GM19025 (cell line): ENCODE results near the gene ARHGEF7.

Experiments
- ATAC-seq: cut with Tn5 transposase; IDR thresholded peaks from one replicate; pipeline ENCODE4 v1.9.1; 2021; ENCODE audit warnings: mild to moderate bottlenecking, low read depth, moderate library complexity; ENCODE audit not compliant: unreplicated experiment

The ARHGEF7 gene

DNA sequence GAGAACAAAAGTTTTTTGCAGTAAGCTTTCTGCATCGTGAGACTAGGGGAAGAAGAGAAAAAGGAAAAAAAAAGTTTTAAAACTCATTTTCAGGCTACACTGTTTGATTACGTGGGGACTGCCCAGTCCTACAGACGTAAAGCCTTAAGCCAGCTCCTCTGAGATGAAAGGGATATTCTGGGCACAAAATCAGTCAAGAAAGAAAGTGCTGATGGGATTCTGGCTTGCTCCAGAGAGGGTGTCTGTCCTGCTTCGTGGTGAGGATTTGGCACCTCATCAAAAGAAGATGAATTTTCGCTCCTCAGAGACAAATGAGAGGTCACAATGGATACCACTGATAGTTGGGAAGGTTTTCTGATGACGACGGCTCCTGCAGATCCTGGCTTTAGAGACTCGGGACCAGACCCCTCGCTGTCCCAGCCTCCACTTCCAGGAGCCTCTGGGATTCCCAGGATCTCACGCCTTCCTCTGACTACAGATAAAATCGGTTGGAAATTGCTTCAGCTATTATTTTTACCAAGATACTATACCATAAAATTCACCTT, 215.0 kb downstream of the ARHGEF7 start:
- ATAC-seq: no peak

DNA sequence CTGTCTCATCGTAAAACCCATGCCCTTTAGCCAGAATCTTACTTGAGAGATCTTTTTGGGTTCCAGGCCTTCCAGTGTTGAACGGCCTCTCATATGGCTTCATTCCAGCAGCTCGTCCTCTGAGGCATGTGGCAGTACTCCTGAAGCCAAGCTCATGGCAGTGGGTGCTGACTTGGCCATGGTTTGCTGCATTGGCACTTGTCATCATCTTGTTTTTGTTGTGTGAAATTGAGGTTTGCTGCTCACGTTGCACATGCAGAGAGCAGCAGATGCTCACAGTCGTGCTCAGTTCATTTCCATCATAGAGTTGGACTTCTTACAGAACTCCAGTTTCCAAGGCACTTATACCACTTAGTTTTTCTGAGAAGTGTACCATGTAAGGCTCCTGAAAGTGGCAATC, 220.2 kb downstream of the ARHGEF7 start:
- ATAC-seq: no peak

- ATAC-seq: no peak
Measured at GRCh38 chr13:111336666-111337065, 221.6 kb downstream of the ARHGEF7 start.

DNA sequence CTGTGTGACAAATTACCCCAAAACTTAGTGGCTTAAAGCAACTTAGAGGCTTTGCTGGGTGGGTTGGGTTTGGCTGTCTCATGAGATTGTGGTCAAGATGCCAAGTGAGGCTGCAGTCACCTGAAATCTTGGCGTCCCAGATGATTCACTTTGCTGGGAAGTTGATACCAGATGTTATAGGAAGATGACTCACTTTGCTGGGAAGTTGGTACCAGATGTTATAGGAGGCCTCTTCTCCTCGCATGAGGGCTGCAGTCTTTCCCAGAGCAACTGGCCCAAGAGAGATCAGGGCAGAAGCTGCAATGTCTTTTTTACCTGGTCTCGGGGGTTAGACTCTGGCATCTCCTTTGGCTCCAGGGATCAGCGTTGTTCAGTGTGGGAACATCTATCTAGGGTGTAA, 222.1 kb downstream of the ARHGEF7 start:
- no peak for ATAC-seq

GRCh38 chr13:111337741-111338140, 222.6 kb downstream of the ARHGEF7 start:
- ATAC-seq: no peak

GRCh38 chr13:111338841-111339240, 223.7 kb downstream of the ARHGEF7 start:
- ATAC-seq: no peak

- no peak for ATAC-seq
Measured at GRCh38 chr13:111339366-111340143, 224.4 kb downstream of the ARHGEF7 start.

DNA sequence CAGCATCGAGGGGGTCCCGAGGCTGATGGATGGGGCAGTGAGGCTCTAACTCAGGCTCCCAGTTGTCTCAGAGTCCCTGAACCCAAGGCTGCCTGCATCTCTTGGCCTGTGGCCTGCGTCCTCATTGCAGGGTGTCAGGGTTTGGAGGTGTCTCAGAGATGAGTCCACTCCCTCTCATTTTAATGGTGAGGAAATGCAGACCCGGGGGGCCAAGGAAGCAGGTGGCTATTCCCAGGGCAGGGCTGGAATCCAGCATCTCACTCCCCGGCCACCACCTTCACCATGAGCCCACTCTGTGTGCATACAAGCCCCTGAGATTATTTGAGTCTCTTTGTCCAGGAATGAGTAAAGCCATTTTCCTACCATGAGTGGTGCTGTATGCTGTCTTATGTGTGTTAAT, 226.8 kb downstream of the ARHGEF7 start:
- no peak for ATAC-seq

DNA sequence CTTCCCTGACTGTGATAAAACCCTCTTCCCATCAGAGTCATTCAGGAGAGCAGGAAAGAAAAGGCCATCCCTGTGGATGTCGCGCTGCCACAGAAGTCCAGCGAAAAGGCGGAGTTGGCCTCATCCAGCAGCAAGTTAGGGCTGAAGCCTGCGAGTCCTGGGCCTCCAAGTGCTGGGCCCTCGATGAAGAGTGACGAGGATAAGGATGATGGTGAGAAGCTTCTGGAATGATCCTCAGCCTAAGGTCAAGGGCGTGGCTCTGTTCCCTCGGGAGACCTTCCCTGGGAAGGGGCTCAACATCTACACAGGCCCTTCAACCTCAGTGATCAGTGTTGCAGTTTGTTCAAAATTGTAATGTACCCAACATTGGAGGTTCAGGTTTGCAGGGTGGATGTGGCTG, 227.6 kb downstream of the ARHGEF7 start:
- no peak for ATAC-seq

DNA sequence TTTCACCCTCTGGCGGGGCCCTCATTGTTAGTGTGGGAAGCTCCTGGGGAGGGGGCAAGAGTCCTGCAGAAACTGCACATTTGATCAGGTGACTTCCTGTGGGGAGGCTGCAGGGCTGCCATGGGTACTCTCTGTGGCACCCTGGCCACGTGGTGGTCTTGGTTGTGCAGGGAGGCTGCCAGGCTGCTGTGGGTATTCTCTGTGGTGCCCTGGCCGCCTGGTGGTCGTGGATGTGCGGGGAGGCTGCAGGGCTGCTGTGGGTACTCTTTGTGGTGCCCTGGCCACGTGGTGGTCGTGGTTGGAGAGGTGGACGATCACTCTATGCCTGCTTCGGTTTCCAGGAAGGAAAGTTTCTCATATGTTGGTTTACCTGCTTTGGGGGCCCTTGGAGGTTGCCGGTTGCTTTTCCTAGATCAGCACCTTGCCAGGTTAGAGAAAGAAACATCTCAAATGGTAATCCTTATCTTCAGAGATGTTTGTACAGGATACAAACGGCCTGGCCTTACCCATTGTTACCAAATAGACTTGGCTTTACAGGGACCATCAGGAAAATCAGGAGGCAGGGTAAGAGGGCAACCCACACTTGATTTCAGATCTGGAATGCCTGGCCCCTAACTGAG, 228.2 kb downstream of the ARHGEF7 start:
- no peak for ATAC-seq

DNA sequence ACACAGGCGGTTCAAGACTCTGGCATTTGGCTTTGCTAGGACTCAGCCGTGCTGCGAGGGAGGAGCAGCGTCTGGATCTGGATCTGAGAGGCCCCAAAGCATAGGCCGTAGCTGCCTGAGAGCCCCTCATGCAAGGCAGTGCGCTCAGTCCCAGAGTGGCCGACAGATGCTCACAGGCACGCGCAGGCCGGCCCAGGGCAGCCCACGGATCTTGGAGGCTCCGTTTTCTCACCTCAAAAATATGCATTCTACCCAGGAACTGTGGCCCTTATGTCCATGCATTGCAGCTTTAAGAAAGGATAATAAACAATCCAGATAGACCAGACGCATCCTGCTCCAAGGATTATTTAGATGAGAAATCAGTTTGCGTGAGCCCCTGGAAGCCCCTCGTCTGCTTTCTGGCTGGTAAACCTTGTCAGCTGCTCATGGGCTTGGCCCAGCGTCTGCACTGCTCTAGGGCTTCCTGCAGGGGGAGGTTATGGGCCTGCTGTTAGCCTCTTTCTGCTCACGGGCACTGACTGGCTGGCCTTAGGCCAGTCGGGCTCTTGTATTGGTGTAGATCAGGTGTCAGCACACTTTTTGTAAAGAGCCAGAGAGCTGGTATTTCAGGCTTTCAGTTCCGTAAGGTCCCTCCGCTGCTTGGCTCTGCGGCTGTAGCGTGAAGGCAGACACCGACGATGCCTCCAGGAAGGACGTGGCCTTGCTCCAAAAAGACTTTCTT, 229.5 kb downstream of the ARHGEF7 start:
- ATAC-seq: no peak

DNA sequence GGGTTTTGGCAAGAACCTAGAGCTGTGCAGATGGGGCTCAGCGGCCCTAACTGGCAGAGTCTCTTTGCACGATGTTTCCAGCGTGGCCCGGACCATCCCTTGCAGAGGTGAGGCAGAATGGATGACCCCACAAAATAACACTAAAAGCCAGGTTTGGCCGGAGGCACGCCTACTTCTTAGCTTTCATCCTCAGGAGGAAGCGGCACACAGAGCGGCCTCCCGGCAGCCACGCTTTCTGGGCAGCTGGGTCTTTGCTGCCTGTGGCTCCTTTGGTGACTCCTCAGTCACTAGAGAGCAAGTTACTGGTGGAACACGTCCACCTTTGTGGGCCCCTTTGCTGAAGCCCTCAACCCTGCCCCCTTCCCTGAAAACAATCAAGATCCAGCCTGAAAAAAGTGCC, 230.6 kb downstream of the ARHGEF7 start:
- no peak for ATAC-seq

DNA sequence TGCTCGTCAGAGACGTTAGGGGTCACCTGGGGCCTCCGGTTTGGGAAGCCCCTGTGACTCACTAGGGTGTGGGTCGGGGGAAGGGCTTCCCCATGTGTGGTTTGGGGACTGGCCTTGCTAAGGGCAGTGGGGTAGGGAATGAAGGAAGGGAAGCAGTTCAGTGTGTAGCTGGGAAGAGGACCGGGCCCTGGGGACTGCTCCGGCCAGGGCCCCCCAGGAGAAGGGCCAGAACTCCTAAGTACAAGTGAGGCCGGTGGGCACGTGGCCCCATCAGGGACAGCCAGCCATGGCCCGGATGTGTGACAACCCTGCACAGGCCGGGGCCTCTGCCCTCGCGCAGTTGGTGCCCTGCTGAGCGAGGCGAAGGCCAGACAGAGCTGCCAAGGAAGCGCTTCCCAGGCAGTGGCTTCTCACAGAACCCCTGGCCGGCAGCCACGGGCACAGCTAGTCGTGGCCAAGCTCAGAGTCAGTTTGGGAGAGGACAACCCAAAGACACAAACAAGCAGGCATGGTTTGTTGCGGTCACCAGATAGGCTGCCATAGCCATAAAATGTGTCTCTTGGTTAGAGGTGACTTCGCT, 231.1 kb downstream of the ARHGEF7 start:
- ATAC-seq: no peak

DNA sequence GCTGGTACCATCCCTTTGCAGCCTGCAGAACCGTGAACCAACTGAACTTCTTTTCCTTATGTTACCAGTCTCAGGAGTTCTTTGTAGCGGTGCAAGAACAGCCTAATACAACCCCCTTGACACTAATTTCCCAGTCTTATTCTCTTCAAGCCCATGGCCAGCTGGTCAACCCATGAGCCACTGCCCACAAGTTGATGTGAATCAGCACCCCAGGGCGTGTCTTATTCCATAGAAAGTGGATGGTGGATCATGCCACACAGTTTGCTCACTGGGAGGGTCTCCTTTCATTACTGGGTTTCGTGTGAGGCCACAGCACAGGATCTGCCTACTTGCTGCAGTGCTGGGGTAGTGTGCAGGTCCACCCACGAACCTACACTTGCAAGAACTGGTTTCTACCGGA, 232.3 kb downstream of the ARHGEF7 start:
- no peak for ATAC-seq

DNA sequence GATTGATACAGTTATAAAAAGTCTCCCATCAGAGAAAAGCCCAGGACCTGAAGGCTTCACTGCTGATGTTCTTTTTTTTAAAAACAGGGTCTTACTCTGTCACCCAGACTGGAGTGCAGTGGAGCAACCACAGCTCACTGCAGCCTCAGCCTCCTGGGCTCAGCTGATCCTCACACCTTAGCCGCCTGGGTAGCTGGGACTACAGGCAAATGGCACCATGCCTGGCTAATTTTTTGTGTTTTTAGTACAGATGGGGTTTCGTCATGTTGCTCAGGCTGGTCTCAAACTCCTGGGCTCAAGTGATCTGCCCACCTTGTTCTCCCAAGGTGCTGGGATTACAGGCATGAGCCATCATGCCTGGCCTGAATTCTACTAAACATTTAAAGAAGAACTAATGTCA, 238.4 kb downstream of the ARHGEF7 start:
- ATAC-seq: no peak

DNA sequence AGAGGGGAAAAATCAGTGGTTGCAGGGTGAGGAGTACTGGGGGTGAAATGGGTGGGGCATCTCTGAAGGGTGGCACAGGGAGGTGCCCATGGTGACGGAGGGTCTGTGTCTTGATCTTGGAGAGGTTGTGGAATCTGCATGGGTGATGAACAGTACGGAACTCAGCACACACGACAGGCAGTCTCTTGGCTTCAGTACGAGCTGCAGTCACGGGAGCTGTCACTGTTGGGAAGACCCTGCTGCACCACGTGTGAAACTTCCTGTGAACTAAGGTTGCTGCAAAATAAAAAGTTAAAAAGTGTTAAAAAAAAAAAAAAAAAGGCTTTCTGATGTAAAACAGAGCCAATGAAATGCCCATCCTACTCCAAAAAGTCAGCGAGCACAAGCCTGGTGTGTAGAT, 239.7 kb downstream of the ARHGEF7 start:
- no peak for ATAC-seq
